HepG2 (cell line): ENCODE measurements around the gene TPI1. TPM values are rescaled to one million over a fixed set of nuclear protein-coding genes. Genes with fewer than 3 reads are reported as not detected.

Experiments
- DNMT1 ChIP-seq: sonication (generic); formaldehyde crosslinking; IDR thresholded peaks from 2 replicates; pipeline ENCODE4 v1.5.1; 2020; ENCODE audit warnings: mild to moderate bottlenecking, missing genetic modification reagents
- FOXP1 ChIP-seq, 2 experiments: fragments of 450-650 bp in 1 of 2; IDR thresholded peaks; 2 replicates each; pipeline ENCODE4 v1.6.1; 2017 to 2018; ENCODE audit warnings: antibody characterized with exemption in 1 of 2
- KAT8 ChIP-seq: IDR thresholded peaks from 2 replicates; pipeline ENCODE4 v1.6.1; 2016; ENCODE audit warnings: missing genetic modification reagents, missing compliant biosample characterization
- NCOA1 ChIP-seq: sonication (generic); formaldehyde crosslinking; IDR thresholded peaks from 2 replicates; pipeline ENCODE4 v1.9.0; 2021; ENCODE audit warnings: missing genetic modification reagents
- RBM39 ChIP-seq: fragments of 200-400 bp; formaldehyde crosslinking; IDR thresholded peaks from one replicate; pipeline ENCODE4 v1.6.1; 2018; ENCODE audit warnings: antibody characterized with exemption, mild to moderate bottlenecking, low read depth, low read length; ENCODE audit not compliant: poor library complexity, severe bottlenecking
- RORA ChIP-seq: sonication (generic); formaldehyde crosslinking; IDR thresholded peaks from 2 replicates; pipeline ENCODE4 v1.5.0; 2020; ENCODE audit warnings: mild to moderate bottlenecking, missing genetic modification reagents, moderate library complexity
- TAF15 ChIP-seq: fragments of 200-400 bp; formaldehyde crosslinking; IDR thresholded peaks from one replicate; pipeline ENCODE4 v1.6.1; 2018; ENCODE audit warnings: mild to moderate bottlenecking, low read depth, low read length; ENCODE audit not compliant: poor library complexity, severe bottlenecking
- TCF7L2 ChIP-seq: IDR thresholded peaks from 2 replicates; pipeline ENCODE4 v1.6.1; 2011; ENCODE audit warnings: mild to moderate bottlenecking, low read depth, low read length, moderate library complexity
- ZKSCAN1 ChIP-seq: fragments of 150-350 bp; IDR thresholded peaks from 2 replicates; pipeline ENCODE4 v1.6.1; 2014; ENCODE audit warnings: low read length
- ZMYM3 ChIP-seq: sonication (generic); formaldehyde crosslinking; IDR thresholded peaks from 2 replicates; pipeline ENCODE4 v1.5.1; 2020; ENCODE audit warnings: mild to moderate bottlenecking, missing genetic modification reagents
- ZMYM4 ChIP-seq: sonication (generic); formaldehyde crosslinking; IDR thresholded peaks from 2 replicates; pipeline ENCODE4 v1.8.1; 2023; ENCODE audit warnings: mild to moderate bottlenecking, missing genetic modification reagents
- ZNF230 ChIP-seq: sonication (generic); formaldehyde crosslinking; IDR thresholded peaks from 2 replicates; pipeline ENCODE4 v1.4.0; 2020; ENCODE audit warnings: mild to moderate bottlenecking, missing genetic modification reagents
- ZNF496 ChIP-seq: sonication (generic); formaldehyde crosslinking; IDR thresholded peaks from 2 replicates; pipeline ENCODE4 v1.8.1; 2023; ENCODE audit warnings: mild to moderate bottlenecking, moderate library complexity, missing genetic modification reagents; ENCODE audit not compliant: insufficient replicate concordance
- ZNF670 ChIP-seq: sonication (generic); formaldehyde crosslinking; IDR thresholded peaks from 2 replicates; pipeline ENCODE4 v1.8.0; 2022; ENCODE audit warnings: mild to moderate bottlenecking, missing genetic modification reagents, borderline replicate concordance
- ZNF773 ChIP-seq: sonication (generic); formaldehyde crosslinking; IDR thresholded peaks from 2 replicates; pipeline ENCODE4 v1.4.0; 2020; ENCODE audit warnings: missing genetic modification reagents, borderline replicate concordance
- polyA plus RNA-seq, 8 experiments: library from polyadenylated mRNA; depleted of rRNA in 3 of 8; stranded (reverse) in 7 of 8; unstranded in 1 of 8; fragments of >200 nt; fragmentation: Illumina TruSeq in 4 of 8; extraction: Trizol in 4 of 8; gene quantifications; 2 replicates each; pipeline versions ENCODE4 v1.2.1 to v1.2.3, GENCODE V29; 2011 to 2016; ENCODE audit warnings: low read depth in 4 of 8, missing spikeins in 1 of 8, mixed read lengths in 1 of 8; ENCODE audit not compliant: insufficient read depth in 1 of 8
- total RNA-seq, 5 experiments: library from RNA; depleted of rRNA; stranded (reverse); fragments of >200 nt; fragmentation: Illumina TruSeq; extraction: Trizol; gene quantifications; 2 replicates each; pipeline ENCODE4 v1.2.3, GENCODE V29; 2016; ENCODE audit warnings: low read depth in 1 of 5
- TF ChIP-seq, protein P1 (sequence below): conservative IDR thresholded peaks from 2 replicates; pipeline ENCODE4 v1.6.1; 2018; ENCODE audit warnings: missing genetic modification reagents
- TF ChIP-seq, protein P2 (sequence below): sonication (generic); formaldehyde crosslinking; IDR thresholded peaks from 2 replicates; pipeline ENCODE4 v1.5.0; 2020; ENCODE audit warnings: missing genetic modification reagents
- TF ChIP-seq, protein P3 (sequence below): sonication (generic); formaldehyde crosslinking; IDR thresholded peaks from 2 replicates; pipeline ENCODE4 v1.4.0; 2020; ENCODE audit warnings: missing genetic modification reagents
- TF ChIP-seq, protein P4 (sequence below): sonication (generic); formaldehyde crosslinking; IDR thresholded peaks from 2 replicates; pipeline ENCODE4 v1.8.1; 2023; ENCODE audit warnings: mild to moderate bottlenecking, missing genetic modification reagents
- TF ChIP-seq, protein P5 (sequence below): IDR thresholded peaks from 2 replicates; pipeline ENCODE4 v1.6.1; 2012; ENCODE audit warnings: low read length, improper control_type of control experiment
- TF ChIP-seq, protein P6 (sequence below): sonication (generic); formaldehyde crosslinking; IDR thresholded peaks from 2 replicates; pipeline ENCODE4 v1.4.0; 2020; ENCODE audit warnings: mild to moderate bottlenecking, missing genetic modification reagents

The TPI1 gene
- total and polyA plus RNA-seq, 2 of the 13 experiments (the other 11 are each of a cell fraction or from before 2014, with no cell fraction given): 945 to 2,535 TPM

DNA sequence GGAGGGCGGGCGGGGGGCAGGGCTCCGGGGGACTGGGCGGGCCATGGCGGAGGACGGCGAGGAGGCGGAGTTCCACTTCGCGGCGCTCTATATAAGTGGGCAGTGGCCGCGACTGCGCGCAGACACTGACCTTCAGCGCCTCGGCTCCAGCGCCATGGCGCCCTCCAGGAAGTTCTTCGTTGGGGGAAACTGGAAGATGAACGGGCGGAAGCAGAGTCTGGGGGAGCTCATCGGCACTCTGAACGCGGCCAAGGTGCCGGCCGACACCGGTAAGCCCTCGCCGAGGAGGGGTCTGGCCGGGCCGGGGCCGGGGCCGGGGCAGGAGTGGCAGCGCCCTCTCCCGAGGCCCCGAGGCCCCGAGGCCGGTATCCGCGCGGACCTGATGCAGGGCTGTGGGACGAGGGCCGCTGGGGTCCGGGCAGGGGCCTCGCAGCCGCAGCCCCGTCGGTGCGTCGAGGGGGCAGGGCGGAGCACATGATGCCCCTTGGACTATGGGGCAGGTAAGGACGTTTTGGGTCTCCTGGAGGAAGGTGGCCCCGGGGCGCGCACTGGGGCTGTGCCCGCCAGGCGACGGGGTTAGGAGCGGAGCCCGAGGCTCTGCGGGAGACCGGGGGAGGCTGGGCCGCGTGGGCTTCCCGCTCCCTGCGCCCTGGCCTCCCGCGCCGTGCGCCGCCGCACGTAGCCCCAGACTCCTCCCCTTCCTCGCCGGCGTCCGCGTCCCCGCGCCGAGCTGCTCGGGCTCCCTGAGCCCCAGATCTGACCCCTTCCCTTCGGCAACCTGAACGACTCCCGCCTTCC, at the start of gene TPI1 (continued):
- no peak for TF ChIP-seq RORA
- TF ChIP-seq ZNF230 (CRISPR knock-in tag): peak; percentile 21; the same call in 1 of the 2 replicates
- TF ChIP-seq KAT8 (CRISPR knock-in tag): peak; percentile 63; the same call in 1 of the 2 replicates
- TF ChIP-seq, protein P1, sequence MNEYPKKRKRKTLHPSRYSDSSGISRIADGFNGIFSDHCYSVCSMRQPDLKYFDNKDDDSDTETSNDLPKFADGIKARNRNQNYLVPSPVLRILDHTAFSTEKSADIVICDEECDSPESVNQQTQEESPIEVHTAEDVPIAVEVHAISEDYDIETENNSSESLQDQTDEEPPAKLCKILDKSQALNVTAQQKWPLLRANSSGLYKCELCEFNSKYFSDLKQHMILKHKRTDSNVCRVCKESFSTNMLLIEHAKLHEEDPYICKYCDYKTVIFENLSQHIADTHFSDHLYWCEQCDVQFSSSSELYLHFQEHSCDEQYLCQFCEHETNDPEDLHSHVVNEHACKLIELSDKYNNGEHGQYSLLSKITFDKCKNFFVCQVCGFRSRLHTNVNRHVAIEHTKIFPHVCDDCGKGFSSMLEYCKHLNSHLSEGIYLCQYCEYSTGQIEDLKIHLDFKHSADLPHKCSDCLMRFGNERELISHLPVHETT (CRISPR knock-in tag): no peak
- TF ChIP-seq ZNF496 (CRISPR knock-in tag): no peak
- no peak for TF ChIP-seq TCF7L2
- peak; percentile 55; the same call in 1 of the 2 replicates for TF ChIP-seq ZMYM4 (CRISPR knock-in tag)
- TF ChIP-seq ZNF670: no peak
- TF ChIP-seq ZNF773 (CRISPR knock-in tag): 0 out of 2 replicates have a peak, but pooled peaks have one; percentile 21
- TF ChIP-seq, protein P2, sequence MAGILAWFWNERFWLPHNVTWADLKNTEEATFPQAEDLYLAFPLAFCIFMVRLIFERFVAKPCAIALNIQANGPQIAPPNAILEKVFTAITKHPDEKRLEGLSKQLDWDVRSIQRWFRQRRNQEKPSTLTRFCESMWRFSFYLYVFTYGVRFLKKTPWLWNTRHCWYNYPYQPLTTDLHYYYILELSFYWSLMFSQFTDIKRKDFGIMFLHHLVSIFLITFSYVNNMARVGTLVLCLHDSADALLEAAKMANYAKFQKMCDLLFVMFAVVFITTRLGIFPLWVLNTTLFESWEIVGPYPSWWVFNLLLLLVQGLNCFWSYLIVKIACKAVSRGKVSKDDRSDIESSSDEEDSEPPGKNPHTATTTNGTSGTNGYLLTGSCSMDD (CRISPR knock-in tag): no peak
- TF ChIP-seq NCOA1 (CRISPR knock-in tag): no peak
- TF ChIP-seq ZKSCAN1: no peak
- TF ChIP-seq, protein P3, sequence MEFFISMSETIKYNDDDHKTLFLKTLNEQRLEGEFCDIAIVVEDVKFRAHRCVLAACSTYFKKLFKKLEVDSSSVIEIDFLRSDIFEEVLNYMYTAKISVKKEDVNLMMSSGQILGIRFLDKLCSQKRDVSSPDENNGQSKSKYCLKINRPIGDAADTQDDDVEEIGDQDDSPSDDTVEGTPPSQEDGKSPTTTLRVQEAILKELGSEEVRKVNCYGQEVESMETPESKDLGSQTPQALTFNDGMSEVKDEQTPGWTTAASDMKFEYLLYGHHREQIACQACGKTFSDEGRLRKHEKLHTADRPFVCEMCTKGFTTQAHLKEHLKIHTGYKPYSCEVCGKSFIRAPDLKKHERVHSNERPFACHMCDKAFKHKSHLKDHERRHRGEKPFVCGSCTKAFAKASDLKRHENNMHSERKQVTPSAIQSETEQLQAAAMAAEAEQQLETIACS (CRISPR knock-in tag): peak; percentile 72
- no peak for TF ChIP-seq TAF15
- TF ChIP-seq, protein P4, sequence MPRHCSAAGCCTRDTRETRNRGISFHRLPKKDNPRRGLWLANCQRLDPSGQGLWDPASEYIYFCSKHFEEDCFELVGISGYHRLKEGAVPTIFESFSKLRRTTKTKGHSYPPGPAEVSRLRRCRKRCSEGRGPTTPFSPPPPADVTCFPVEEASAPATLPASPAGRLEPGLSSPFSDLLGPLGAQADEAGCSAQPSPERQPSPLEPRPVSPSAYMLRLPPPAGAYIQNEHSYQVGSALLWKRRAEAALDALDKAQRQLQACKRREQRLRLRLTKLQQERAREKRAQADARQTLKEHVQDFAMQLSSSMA (CRISPR knock-in tag): no peak
- no peak for TF ChIP-seq FOXP1 (IDR thresholded peaks at IDR 0.05)
- no peak for TF ChIP-seq FOXP1 (CRISPR knock-in tag; IDR thresholded peaks at IDR 0.05)
- peak; percentile 90 for TF ChIP-seq RBM39
- TF ChIP-seq, protein P5, sequence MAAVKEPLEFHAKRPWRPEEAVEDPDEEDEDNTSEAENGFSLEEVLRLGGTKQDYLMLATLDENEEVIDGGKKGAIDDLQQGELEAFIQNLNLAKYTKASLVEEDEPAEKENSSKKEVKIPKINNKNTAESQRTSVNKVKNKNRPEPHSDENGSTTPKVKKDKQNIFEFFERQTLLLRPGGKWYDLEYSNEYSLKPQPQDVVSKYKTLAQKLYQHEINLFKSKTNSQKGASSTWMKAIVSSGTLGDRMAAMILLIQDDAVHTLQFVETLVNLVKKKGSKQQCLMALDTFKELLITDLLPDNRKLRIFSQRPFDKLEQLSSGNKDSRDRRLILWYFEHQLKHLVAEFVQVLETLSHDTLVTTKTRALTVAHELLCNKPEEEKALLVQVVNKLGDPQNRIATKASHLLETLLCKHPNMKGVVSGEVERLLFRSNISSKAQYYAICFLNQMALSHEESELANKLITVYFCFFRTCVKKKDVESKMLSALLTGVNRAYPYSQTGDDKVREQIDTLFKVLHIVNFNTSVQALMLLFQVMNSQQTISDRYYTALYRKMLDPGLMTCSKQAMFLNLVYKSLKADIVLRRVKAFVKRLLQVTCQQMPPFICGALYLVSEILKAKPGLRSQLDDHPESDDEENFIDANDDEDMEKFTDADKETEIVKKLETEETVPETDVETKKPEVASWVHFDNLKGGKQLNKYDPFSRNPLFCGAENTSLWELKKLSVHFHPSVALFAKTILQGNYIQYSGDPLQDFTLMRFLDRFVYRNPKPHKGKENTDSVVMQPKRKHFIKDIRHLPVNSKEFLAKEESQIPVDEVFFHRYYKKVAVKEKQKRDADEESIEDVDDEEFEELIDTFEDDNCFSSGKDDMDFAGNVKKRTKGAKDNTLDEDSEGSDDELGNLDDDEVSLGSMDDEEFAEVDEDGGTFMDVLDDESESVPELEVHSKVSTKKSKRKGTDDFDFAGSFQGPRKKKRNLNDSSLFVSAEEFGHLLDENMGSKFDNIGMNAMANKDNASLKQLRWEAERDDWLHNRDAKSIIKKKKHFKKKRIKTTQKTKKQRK: no peak
- no peak for TF ChIP-seq DNMT1 (CRISPR knock-in tag)
- TF ChIP-seq ZMYM3 (CRISPR knock-in tag): no peak
- TF ChIP-seq, protein P6, sequence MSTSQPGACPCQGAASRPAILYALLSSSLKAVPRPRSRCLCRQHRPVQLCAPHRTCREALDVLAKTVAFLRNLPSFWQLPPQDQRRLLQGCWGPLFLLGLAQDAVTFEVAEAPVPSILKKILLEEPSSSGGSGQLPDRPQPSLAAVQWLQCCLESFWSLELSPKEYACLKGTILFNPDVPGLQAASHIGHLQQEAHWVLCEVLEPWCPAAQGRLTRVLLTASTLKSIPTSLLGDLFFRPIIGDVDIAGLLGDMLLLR (CRISPR knock-in tag): peak; percentile 36
